HepG2 (cell line): Measurements from ENCODE around the gene KRT24. TPM values are rescaled to one million over a fixed set of nuclear protein-coding genes. Genes with fewer than 3 reads are reported as not detected.
A peak's percentile ranks its signal among the peaks of the same experiment; 100 is the strongest.

Experiments
- ATAC-seq: fragments of 200-7000 bp; cut with Tn5 transposase; 3 replicates; pipeline ENCODE4 v1.9.1; 2020; ENCODE audit warnings: mild to moderate bottlenecking, moderate library complexity
- BruUV-seq: library from RNA; stranded (reverse); fragments of 400-500 nt; replicated peaks from 2 replicates; lab custom pipeline; 2021; lab: Mats Ljungman, UMichigan
- CTCF ChIA-PET: fragments of 300-600 bp; formaldehyde crosslinking; extraction: SDS; loops from one replicate; lab custom pipeline; 2021; ENCODE audit warnings: low total read pairs, inconsistent platforms, low intra/inter-chr PET ratio; lab: Yijun Ruan, JAX
- POLR2A ChIA-PET: fragments of 350-600 bp; sonication (Branson Sonifier 250); formaldehyde crosslinking; loops from one replicate; lab custom pipeline; 2020; ENCODE audit warnings: antibody characterized with exemption, inconsistent platforms; lab: Yijun Ruan, JAX
- DNase-seq: peaks from one replicate; pipeline ENCODE4 v3.0.0-alpha.2; 2015; ENCODE audit warnings: low spot score
- FAIRE-seq: peaks from 3 replicates; lab custom pipeline; 2011; peaks lifted over from hg19 to GRCh38; lab: Jason Lieb, UNC
- H2AFZ ChIP-seq: one replicate; pipeline ENCODE4 v1.6.1; 2011; ENCODE audit warnings: low read length, inconsistent platforms
- H3K27ac ChIP-seq: fragments of 300-600 bp; 3 replicates; pipeline ENCODE4 v1.8.0; 2011; ENCODE audit warnings: mixed run types, mild to moderate bottlenecking, mixed read lengths, low read length, inconsistent platforms; ENCODE audit not compliant: insufficient read depth; ENCODE audit errors: extremely low read length
- H3K27me3 ChIP-seq, 2 experiments: fragments of 200-600 bp in 1 of 2; 2 replicates in 1 of 2; 3 replicates in 1 of 2; pipeline versions ENCODE4 v1.6.0 to v1.8.0; 2011; ENCODE audit warnings: low read length in 2 of 2, mild to moderate bottlenecking in 2 of 2, moderate library complexity in 2 of 2, inconsistent platforms in 1 of 2; ENCODE audit not compliant: insufficient read depth in 2 of 2, control insufficient read depth in 1 of 2
- H3K36me3 ChIP-seq, 2 experiments: fragments of 200-600 bp in 1 of 2; replicated peaks in 1 of 2; 2 replicates in 1 of 2; 3 replicates in 1 of 2; pipeline versions ENCODE4 v1.5.1 to v1.8.0; 2011; ENCODE audit warnings: low read length in 2 of 2, inconsistent platforms in 1 of 2; ENCODE audit not compliant: insufficient read depth in 2 of 2, control insufficient read depth in 1 of 2
- H3K4me1 ChIP-seq: 2 replicates; pipeline ENCODE4 v1.5.1; 2012; ENCODE audit warnings: low read length, inconsistent platforms; ENCODE audit not compliant: insufficient read depth
- H3K4me2 ChIP-seq: 2 replicates; pipeline ENCODE4 v1.6.0; 2011; ENCODE audit warnings: low read depth, low read length, inconsistent platforms
- H3K4me3 ChIP-seq, 3 experiments: fragments of 200-600 bp in 1 of 3; sonication (generic), shearing (Covaris generic) in 1 of 3; replicated peaks in 1 of 3; 2 replicates each; pipeline ENCODE4 v1.5.1; 2011 to 2016; ENCODE audit warnings: low read length in 3 of 3, inconsistent platforms in 2 of 3, low read depth in 2 of 3, mild to moderate bottlenecking in 2 of 3, control low read depth in 1 of 3, mixed read lengths in 1 of 3; ENCODE audit not compliant: insufficient read depth in 1 of 3
- H3K79me2 ChIP-seq: one replicate; pipeline ENCODE4 v1.6.1; 2011; ENCODE audit warnings: low read length, inconsistent platforms; ENCODE audit not compliant: insufficient read depth
- H3K9ac ChIP-seq: 2 replicates; pipeline ENCODE4 v1.6.0; 2011; ENCODE audit warnings: mild to moderate bottlenecking, low read depth, low read length, inconsistent platforms; ENCODE audit not compliant: insufficient read depth
- H3K9me3 ChIP-seq: 2 replicates; pipeline ENCODE4 v1.5.1; 2012; ENCODE audit warnings: mild to moderate bottlenecking, low read length
- H4K20me1 ChIP-seq: 2 replicates; pipeline ENCODE4 v1.6.0; 2011; ENCODE audit warnings: inconsistent platforms, mild to moderate bottlenecking, low read length, moderate library complexity; ENCODE audit not compliant: insufficient read depth
- CHD4 ChIP-seq: fragments of 200-600 bp; sonication (generic); IDR thresholded peaks from 2 replicates; pipeline ENCODE4 v1.7.0; 2017; ENCODE audit warnings: mild to moderate bottlenecking, low read length, borderline replicate concordance
- MAF1 ChIP-seq: sonication (generic); formaldehyde crosslinking; IDR thresholded peaks from 2 replicates; pipeline ENCODE4 v1.5.0; 2020; ENCODE audit warnings: missing genetic modification reagents, borderline replicate concordance
- MAFF ChIP-seq: IDR thresholded peaks from 2 replicates; pipeline ENCODE4 v1.6.1; 2011; ENCODE audit warnings: low read depth, low read length, improper control_type of control experiment
- MAFK ChIP-seq, 2 experiments: IDR thresholded peaks in 1 of 2; conservative IDR thresholded peaks in 1 of 2; 2 replicates each; pipeline ENCODE4 v1.6.1; 2011; ENCODE audit warnings: improper control_type of control experiment in 2 of 2, low read length in 2 of 2
- SIX4 ChIP-seq: sonication (generic); formaldehyde crosslinking; IDR thresholded peaks from 2 replicates; pipeline ENCODE4 v1.4.0; 2020; ENCODE audit warnings: missing genetic modification reagents
- ZNF382 ChIP-seq: sonication (generic); formaldehyde crosslinking; IDR thresholded peaks from 2 replicates; pipeline ENCODE4 v1.5.0; 2020; ENCODE audit warnings: missing genetic modification reagents, mild to moderate bottlenecking, borderline replicate concordance
- ZSCAN12 ChIP-seq: sonication (generic); formaldehyde crosslinking; IDR thresholded peaks from 2 replicates; pipeline ENCODE4 v1.9.0; 2021; ENCODE audit warnings: mild to moderate bottlenecking, missing genetic modification reagents
- WGBS: methylation state at CpG from one replicate; pipeline ENCODE4 v1.1.6; 2017; ENCODE audit warnings: low lambda C conversion rate; 5-methylcytosine and 5-hydroxymethylcytosine counted together
- in situ Hi-C: cut with HindIII; loops from 2 replicates; pipeline ENCODE4 v1.10.0; 2017; ENCODE audit warnings: low pct_unique_long_range_greater_than_20kb; ENCODE audit not compliant: extremely low pct_ligation_motif_present
- intact Hi-C: fragments of 100-400 bp; cut with micrococcal nuclease; formaldehyde crosslinking; loops from one replicate; pipeline ENCODE4 v1.10.0; 2022; ENCODE audit not compliant: unreplicated experiment
- polyA plus RNA-seq, 8 experiments: library from polyadenylated mRNA; depleted of rRNA in 3 of 8; stranded (reverse) in 7 of 8; unstranded in 1 of 8; fragments of >200 nt; fragmentation: Illumina TruSeq in 4 of 8; extraction: Trizol in 4 of 8; gene quantifications; 2 replicates each; pipeline versions ENCODE4 v1.2.1 to v1.2.3, GENCODE V29; 2011 to 2016; ENCODE audit warnings: low read depth in 4 of 8, missing spikeins in 1 of 8, mixed read lengths in 1 of 8; ENCODE audit not compliant: insufficient read depth in 1 of 8
- total RNA-seq, 5 experiments: library from RNA; depleted of rRNA; stranded (reverse); fragments of >200 nt; fragmentation: Illumina TruSeq; extraction: Trizol; gene quantifications; 2 replicates each; pipeline ENCODE4 v1.2.3, GENCODE V29; 2016; ENCODE audit warnings: low read depth in 1 of 5
- TF ChIP-seq, protein P1 (sequence below): sonication (generic); formaldehyde crosslinking; conservative IDR thresholded peaks from 2 replicates; pipeline ENCODE4 v1.5.0; 2020; ENCODE audit warnings: missing genetic modification reagents
- TF ChIP-seq, protein P2 (sequence below): sonication (generic); formaldehyde crosslinking; IDR thresholded peaks from 2 replicates; pipeline ENCODE4; 2020; ENCODE audit warnings: missing genetic modification reagents, mild to moderate bottlenecking, borderline replicate concordance
- TF ChIP-seq, protein P3 (sequence below): sonication (generic); formaldehyde crosslinking; IDR thresholded peaks from 2 replicates; pipeline ENCODE4 v1.4.0; 2020; ENCODE audit warnings: mild to moderate bottlenecking, missing genetic modification reagents, borderline replicate concordance
- TF ChIP-seq, protein P4 (sequence below): sonication (generic); formaldehyde crosslinking; IDR thresholded peaks from 2 replicates; pipeline ENCODE4 v1.5.0; 2020; ENCODE audit warnings: missing genetic modification reagents, mild to moderate bottlenecking, borderline replicate concordance

KRT24 gene
- total and polyA plus RNA-seq, 2 of the 13 experiments (the other 11 are each of a cell fraction or from before 2014, with no cell fraction given): not detected

DNA sequence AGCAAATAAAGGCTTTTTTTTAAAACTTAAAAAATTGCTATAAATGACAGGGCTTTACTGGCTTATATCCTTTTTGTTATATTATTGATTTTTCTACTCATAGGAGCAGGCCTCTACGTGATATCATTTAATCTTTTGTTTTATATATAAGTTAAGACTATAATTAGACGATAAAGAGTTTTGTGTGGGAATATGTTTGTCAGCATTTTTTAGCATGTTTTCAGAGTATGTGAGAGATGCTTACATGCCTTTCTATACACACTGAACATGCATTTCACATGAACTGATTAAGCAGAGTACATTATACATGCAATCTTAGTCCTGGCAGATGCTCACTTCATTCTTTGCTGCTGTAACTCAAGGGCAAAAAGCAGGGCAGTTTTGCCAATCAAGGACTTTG lies 30.9 kb downstream of the KRT24 start:
- no peak overlapping the region for H3K4me2 ChIP-seq
- no peak overlapping the region for H3K9ac ChIP-seq
- H4K20me1 ChIP-seq: no peaks in the 10 kb centered on the region
- DNase-seq: no peak
- no peak for ATAC-seq
- no peaks in the 10 kb centered on the region for H3K79me2 ChIP-seq
- H3K27me3 ChIP-seq: peaks cover 0 to 20% of the 10 kb centered on the region in 2 experiments; a peak in 2 of 5 replicates
- no peaks in the 10 kb centered on the region for H3K9me3 ChIP-seq
- WGBS: 17% methylated on average over 2 of the region's 2 CpGs
- TF ChIP-seq MAFF (peak; percentile 68), MAFK (conservative IDR thresholded peaks at IDR 0.05 in 1 of 2, IDR thresholded peaks at IDR 0.05 in 1 of 2; ENCODE audit: low read length in 2 of 2) (peak; percentile 70 to 77), MAF1 (CRISPR knock-in tag) (no peak)
- FAIRE-seq: no peak
- CTCF ChIA-PET: no interaction called here
- intact Hi-C loops: no loop called here
- in situ Hi-C loops: no loop called here
- POLR2A ChIA-PET: no interaction called here
- no peaks in the 10 kb centered on the region for H3K36me3 ChIP-seq
- H2AFZ ChIP-seq: no peak overlapping the region
- no peak overlapping the region for H3K4me3 ChIP-seq
- no peak overlapping the region for H3K27ac ChIP-seq
- H3K4me1 ChIP-seq: no peaks in the 10 kb centered on the region
- no TSS peak for BruUV-seq

DNA sequence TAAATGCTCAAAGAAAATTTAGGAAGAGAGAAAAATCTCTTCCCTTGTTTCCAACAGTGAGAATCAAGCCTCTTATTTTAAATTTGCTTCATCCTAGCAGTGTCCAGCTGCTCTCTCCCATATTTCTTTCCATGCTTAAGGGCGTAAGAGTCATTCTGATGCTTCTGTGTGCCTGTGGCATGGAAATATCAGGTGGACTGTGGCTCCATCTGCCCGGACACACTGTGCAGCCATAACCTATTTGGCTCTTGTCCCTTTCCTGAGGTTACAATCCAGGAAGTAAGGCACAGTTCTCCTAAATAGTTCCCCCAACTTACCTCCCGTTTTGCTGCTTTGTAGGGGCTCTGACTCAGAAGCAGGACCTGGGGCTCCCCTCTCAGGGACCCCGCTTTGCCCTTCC lies 32.3 kb downstream of the KRT24 start:
- Histone ChIP-seq H3K4me1 (peaks cover 6% of the 10 kb centered on the region), H3K4me2 (no peak overlapping the region), H3K9ac (no peak overlapping the region), H3K27me3 (peaks cover 0 to 16% of the 10 kb centered on the region in 2 experiments; a peak in 2 of 5 replicates), H3K27ac (no peak overlapping the region), H3K36me3 (no peaks in the 10 kb centered on the region), H2AFZ (no peak overlapping the region), H3K9me3 (no peaks in the 10 kb centered on the region), H4K20me1 (no peaks in the 10 kb centered on the region), H3K4me3 (no peak overlapping the region), H3K79me2 (no peaks in the 10 kb centered on the region)
- in situ Hi-C loops (no loop called here), intact Hi-C loops (no loop called here)
- POLR2A ChIA-PET: no interaction called here
- CTCF ChIA-PET: no interaction called here
- no peak for ATAC-seq
- DNase-seq: no peak
- no peak for FAIRE-seq
- 10% methylated on average over 4 of the region's 4 CpGs for WGBS
- BruUV-seq: no TSS peak
- TF ChIP-seq, protein P1, sequence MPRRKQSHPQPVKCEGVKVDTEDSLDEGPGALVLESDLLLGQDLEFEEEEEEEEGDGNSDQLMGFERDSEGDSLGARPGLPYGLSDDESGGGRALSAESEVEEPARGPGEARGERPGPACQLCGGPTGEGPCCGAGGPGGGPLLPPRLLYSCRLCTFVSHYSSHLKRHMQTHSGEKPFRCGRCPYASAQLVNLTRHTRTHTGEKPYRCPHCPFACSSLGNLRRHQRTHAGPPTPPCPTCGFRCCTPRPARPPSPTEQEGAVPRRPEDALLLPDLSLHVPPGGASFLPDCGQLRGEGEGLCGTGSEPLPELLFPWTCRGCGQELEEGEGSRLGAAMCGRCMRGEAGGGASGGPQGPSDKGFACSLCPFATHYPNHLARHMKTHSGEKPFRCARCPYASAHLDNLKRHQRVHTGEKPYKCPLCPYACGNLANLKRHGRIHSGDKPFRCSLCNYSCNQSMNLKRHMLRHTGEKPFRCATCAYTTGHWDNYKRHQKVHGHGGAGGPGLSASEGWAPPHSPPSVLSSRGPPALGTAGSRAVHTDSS (CRISPR knock-in tag): no peak
- no peak for TF ChIP-seq ZNF382 (CRISPR knock-in tag)
- TF ChIP-seq, protein P2, sequence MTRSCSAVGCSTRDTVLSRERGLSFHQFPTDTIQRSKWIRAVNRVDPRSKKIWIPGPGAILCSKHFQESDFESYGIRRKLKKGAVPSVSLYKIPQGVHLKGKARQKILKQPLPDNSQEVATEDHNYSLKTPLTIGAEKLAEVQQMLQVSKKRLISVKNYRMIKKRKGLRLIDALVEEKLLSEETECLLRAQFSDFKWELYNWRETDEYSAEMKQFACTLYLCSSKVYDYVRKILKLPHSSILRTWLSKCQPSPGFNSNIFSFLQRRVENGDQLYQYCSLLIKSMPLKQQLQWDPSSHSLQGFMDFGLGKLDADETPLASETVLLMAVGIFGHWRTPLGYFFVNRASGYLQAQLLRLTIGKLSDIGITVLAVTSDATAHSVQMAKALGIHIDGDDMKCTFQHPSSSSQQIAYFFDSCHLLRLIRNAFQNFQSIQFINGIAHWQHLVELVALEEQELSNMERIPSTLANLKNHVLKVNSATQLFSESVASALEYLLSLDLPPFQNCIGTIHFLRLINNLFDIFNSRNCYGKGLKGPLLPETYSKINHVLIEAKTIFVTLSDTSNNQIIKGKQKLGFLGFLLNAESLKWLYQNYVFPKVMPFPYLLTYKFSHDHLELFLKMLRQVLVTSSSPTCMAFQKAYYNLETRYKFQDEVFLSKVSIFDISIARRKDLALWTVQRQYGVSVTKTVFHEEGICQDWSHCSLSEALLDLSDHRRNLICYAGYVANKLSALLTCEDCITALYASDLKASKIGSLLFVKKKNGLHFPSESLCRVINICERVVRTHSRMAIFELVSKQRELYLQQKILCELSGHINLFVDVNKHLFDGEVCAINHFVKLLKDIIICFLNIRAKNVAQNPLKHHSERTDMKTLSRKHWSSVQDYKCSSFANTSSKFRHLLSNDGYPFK (CRISPR knock-in tag): no peak
- TF ChIP-seq ZSCAN12 (CRISPR knock-in tag): no peak
- TF ChIP-seq, protein P3, sequence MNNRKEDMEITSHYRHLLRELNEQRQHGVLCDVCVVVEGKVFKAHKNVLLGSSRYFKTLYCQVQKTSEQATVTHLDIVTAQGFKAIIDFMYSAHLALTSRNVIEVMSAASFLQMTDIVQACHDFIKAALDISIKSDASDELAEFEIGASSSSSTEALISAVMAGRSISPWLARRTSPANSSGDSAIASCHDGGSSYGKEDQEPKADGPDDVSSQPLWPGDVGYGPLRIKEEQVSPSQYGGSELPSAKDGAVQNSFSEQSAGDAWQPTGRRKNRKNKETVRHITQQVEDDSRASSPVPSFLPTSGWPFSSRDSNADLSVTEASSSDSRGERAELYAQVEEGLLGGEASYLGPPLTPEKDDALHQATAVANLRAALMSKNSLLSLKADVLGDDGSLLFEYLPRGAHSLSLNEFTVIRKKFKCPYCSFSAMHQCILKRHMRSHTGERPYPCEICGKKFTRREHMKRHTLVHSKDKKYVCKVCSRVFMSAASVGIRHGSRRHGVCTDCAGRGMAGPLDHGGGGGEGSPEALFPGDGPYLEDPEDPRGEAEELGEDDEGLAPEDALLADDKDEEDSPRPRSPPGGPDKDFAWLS (CRISPR knock-in tag): no peak
- no peak for TF ChIP-seq CHD4
- TF ChIP-seq, protein P4, sequence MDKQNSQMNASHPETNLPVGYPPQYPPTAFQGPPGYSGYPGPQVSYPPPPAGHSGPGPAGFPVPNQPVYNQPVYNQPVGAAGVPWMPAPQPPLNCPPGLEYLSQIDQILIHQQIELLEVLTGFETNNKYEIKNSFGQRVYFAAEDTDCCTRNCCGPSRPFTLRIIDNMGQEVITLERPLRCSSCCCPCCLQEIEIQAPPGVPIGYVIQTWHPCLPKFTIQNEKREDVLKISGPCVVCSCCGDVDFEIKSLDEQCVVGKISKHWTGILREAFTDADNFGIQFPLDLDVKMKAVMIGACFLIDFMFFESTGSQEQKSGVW (CRISPR knock-in tag): no peak
- TF ChIP-seq SIX4 (CRISPR knock-in tag): no peak
